K562 (cell line): ENCODE data around the gene GPATCH3. TPM values are rescaled to one million over a fixed set of nuclear protein-coding genes. Genes with fewer than 3 reads are reported as not detected.

ENCODE experiments used
- BRF2 ChIP-seq: IDR thresholded peaks from 3 replicates; pipeline ENCODE4 v1.6.1; 2011; ENCODE audit warnings: borderline replicate concordance, mild to moderate bottlenecking; ENCODE audit not compliant: insufficient read length, insufficient read depth
- DPF2 ChIP-seq: fragments of 450-650 bp; IDR thresholded peaks from 2 replicates; pipeline ENCODE4 v1.6.1; 2016
- EHMT2 ChIP-seq: fragments of 450-650 bp; IDR thresholded peaks from 2 replicates; pipeline ENCODE4 v1.6.1; 2018; ENCODE audit warnings: antibody characterized with exemption
- ETV6 ChIP-seq, 3 experiments: fragments of 150-350 bp in 1 of 3; sonication (generic) in 1 of 3; formaldehyde crosslinking in 1 of 3; IDR thresholded peaks; 2 replicates each; pipeline versions ENCODE4 v1.6.1 to v1.8.0; 2014 to 2022; ENCODE audit warnings: borderline replicate concordance in 2 of 3, low read depth in 2 of 3, antibody characterized with exemption in 1 of 3, low read length in 1 of 3, mild to moderate bottlenecking in 1 of 3, missing genetic modification reagents in 1 of 3
- FOSL1 ChIP-seq: fragments of 200-800 bp; sonication (Bioruptor generic); conservative IDR thresholded peaks from 2 replicates; pipeline ENCODE4 v1.6.1; 2016; ENCODE audit warnings: missing genetic modification characterization, missing compliant biosample characterization
- ILK ChIP-seq: fragments of 450-650 bp; IDR thresholded peaks from 2 replicates; pipeline ENCODE4 v1.6.1; 2016; ENCODE audit warnings: missing genetic modification characterization, low read depth, mild to moderate bottlenecking, missing compliant biosample characterization, moderate library complexity, borderline replicate concordance
- KAT7 ChIP-seq: sonication (generic); formaldehyde crosslinking; IDR thresholded peaks from 2 replicates; pipeline ENCODE4 v1.8.0; 2022; ENCODE audit warnings: missing genetic modification reagents, mild to moderate bottlenecking, borderline replicate concordance
- MEF2A ChIP-seq: IDR thresholded peaks from 2 replicates; pipeline ENCODE4 v1.6.1; 2011; ENCODE audit warnings: low read depth, mild to moderate bottlenecking, low read length, moderate library complexity; ENCODE audit not compliant: control insufficient read depth
- SETDB1 ChIP-seq: IDR thresholded peaks from one replicate; pipeline ENCODE4 v1.6.1; 2012; ENCODE audit warnings: low read length, control low read depth, inconsistent platforms
- SMARCA4 ChIP-seq: fragments of 450-650 bp; IDR thresholded peaks from 2 replicates; pipeline ENCODE4 v1.6.1; 2016
- SP1 ChIP-seq: sonication (generic); formaldehyde crosslinking; IDR thresholded peaks from 2 replicates; pipeline ENCODE4 v1.8.1; 2022; ENCODE audit warnings: mild to moderate bottlenecking, missing genetic modification reagents
- SRF ChIP-seq, 2 experiments: fragments of 250-450, 450-650 bp in 1 of 2; sonication (Bioruptor Pico) in 1 of 2; sonication (generic) in 1 of 2; formaldehyde crosslinking; IDR thresholded peaks; 2 replicates each; pipeline versions ENCODE4 v1.5.0 to v1.5.1; 2020 to 2022; ENCODE audit warnings: mild to moderate bottlenecking in 1 of 2, missing genetic modification reagents in 1 of 2
- TFAP4 ChIP-seq: sonication (generic); formaldehyde crosslinking; IDR thresholded peaks from 2 replicates; pipeline ENCODE4 v1.8.0; 2022; ENCODE audit warnings: missing genetic modification reagents, mild to moderate bottlenecking, moderate library complexity, borderline replicate concordance
- ZBTB8A ChIP-seq: fragments of 450-650 bp; IDR thresholded peaks from 2 replicates; pipeline ENCODE4 v1.6.1; 2018; ENCODE audit warnings: mild to moderate bottlenecking, moderate library complexity; ENCODE audit not compliant: partially characterized antibody
- ZC3H11A ChIP-seq: IDR thresholded peaks from 2 replicates; pipeline ENCODE4 v1.6.1; 2012; ENCODE audit warnings: low read depth, low read length, improper control_type of control experiment
- ZKSCAN8 ChIP-seq: fragments of 200-800 bp; sonication (Bioruptor generic); IDR thresholded peaks from 2 replicates; pipeline ENCODE4 v1.6.1; 2016; ENCODE audit warnings: missing genetic modification characterization, missing compliant biosample characterization
- ZNF197 ChIP-seq: fragments of 200-800 bp; sonication (Bioruptor generic); IDR thresholded peaks from 2 replicates; pipeline ENCODE4 v1.6.1; 2016; ENCODE audit warnings: low read depth, missing genetic modification characterization, missing compliant biosample characterization
- ZNF280B ChIP-seq: fragments of 250-450 bp; sonication (Bioruptor Pico); IDR thresholded peaks from 2 replicates; pipeline ENCODE4 v1.5.1; 2021; ENCODE audit warnings: mild to moderate bottlenecking
- ZNF347 ChIP-seq: fragments of 450-650 bp; formaldehyde crosslinking; IDR thresholded peaks from 2 replicates; pipeline ENCODE4 v1.4.0; 2020; ENCODE audit warnings: low read depth, mild to moderate bottlenecking, moderate library complexity
- polyA plus RNA-seq, 8 experiments: library from polyadenylated mRNA; depleted of rRNA in 4 of 8; stranded (reverse) in 5 of 8; unstranded in 3 of 8; fragments of >200 nt; fragmentation: Nextera tagmentation in 2 of 8; fragmentation: Illumina TruSeq in 1 of 8; extraction: Ambion mirVana in 2 of 8; extraction: Trizol in 1 of 8; gene quantifications; 2 replicates each; pipeline versions ENCODE4 v1.2.1 to v1.2.3, GENCODE V29; 2011 to 2014; ENCODE audit warnings: inconsistent platforms in 1 of 8, missing spikeins in 1 of 8
- total RNA-seq, 7 experiments: library from RNA; depleted of rRNA in 6 of 7; stranded (reverse); fragments of >200 nt in 6 of 7; fragmentation: Illumina TruSeq in 2 of 7; extraction: Trizol in 2 of 7; gene quantifications; 2 replicates each; pipeline versions ENCODE4 v1.2.1 to v1.2.3, GENCODE V29; 2011 to 2021; ENCODE audit warnings: low replicate concordance in 1 of 7
- TF ChIP-seq, protein P1 (sequence below): fragments of 450-650 bp; IDR thresholded peaks from 2 replicates; pipeline ENCODE4 v1.6.1; 2016; ENCODE audit warnings: low read depth, mild to moderate bottlenecking, moderate library complexity
- TF ChIP-seq, protein P2 (sequence below), 2 experiments: fragments of 450-650 bp in 1 of 2; sonication (generic) in 1 of 2; formaldehyde crosslinking in 1 of 2; IDR thresholded peaks in 1 of 2; conservative IDR thresholded peaks in 1 of 2; 2 replicates each; pipeline versions ENCODE4 v1.6.1 to v1.8.1; 2016 to 2023; ENCODE audit warnings: mild to moderate bottlenecking in 2 of 2, moderate library complexity in 2 of 2, inconsistent platforms in 1 of 2, missing genetic modification reagents in 1 of 2

GPATCH3 gene
- total and polyA plus RNA-seq, 9 of the 15 experiments (the other 6 are each of a cell fraction or from before 2014, with no cell fraction given) = 1.6 to 23.0 (median 13.3) TPM

DNA sequence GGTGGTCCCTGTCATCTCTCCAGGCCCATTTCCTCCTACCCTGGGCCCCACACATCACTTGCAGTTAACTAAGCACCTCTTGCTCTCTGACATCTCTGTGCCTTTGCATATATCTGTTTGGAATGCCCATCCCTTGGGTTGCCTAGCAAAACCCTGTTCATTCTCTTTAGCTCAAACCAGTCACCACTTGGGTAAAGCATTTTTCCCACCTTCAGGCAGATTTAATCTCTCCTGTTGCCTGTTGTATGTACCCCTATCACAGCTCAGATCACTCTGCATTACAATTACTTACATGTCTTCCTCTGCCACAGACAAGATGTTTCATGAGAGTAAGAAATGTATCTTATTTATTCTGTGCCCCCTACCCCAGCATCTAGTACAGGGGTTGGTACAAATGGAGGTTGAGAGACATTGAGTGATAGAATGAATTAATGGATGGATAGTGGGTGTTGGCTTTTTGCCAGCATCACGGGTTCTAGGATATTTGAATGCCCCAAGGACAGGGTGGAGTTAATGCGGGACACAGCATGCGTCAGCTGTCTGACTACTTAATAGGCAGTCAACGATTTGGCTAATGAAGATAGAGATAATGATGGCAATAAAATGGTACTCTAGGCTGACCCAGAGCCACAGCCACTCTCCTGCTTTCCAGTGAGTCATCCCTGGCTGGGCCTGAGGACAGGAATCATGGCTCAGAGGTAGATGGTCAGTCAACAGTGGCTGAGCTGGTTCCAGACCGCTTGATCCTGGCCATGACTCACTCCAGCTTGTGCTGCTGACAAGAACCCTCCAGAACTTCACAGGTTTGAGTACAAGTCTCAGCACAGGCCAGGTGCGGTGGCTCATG, 7.0 kb upstream of the GPATCH3 start (continued):
- no peak for TF ChIP-seq KAT7 (CRISPR knock-in tag)
- TF ChIP-seq SRF (CRISPR knock-in tag; IDR thresholded peaks at IDR 0.05) = no peak
- no peak for TF ChIP-seq MEF2A
- no peak for TF ChIP-seq ZBTB8A
- TF ChIP-seq SP1 (CRISPR knock-in tag) = 0 out of 2 replicates have a peak, but pooled peaks have one; percentile 49
- no peak for TF ChIP-seq ZKSCAN8 (CRISPR knock-in tag)
- peak; percentile 53 for TF ChIP-seq SMARCA4
- TF ChIP-seq, protein P1, sequence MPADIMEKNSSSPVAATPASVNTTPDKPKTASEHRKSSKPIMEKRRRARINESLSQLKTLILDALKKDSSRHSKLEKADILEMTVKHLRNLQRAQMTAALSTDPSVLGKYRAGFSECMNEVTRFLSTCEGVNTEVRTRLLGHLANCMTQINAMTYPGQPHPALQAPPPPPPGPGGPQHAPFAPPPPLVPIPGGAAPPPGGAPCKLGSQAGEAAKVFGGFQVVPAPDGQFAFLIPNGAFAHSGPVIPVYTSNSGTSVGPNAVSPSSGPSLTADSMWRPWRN = no peak
- peak; percentile 31; the same call in 1 of the 2 replicates for TF ChIP-seq EHMT2
- TF ChIP-seq ETV6 (IDR thresholded peaks at IDR 0.05; ENCODE audit: borderline replicate concordance in 1 of 2, low read depth in 2 of 2, low read length in 1 of 2) = no peak
- no peak for TF ChIP-seq ETV6 (CRISPR knock-in tag; IDR thresholded peaks at IDR 0.05; ENCODE audit: borderline replicate concordance)
- peak; percentile 55; the same call in 1 of the 2 replicates for TF ChIP-seq DPF2
- no peak for TF ChIP-seq ZNF280B (CRISPR knock-in tag)
- peak; percentile 96 for TF ChIP-seq FOSL1 (tag)
- TF ChIP-seq ZC3H11A = no peak
- no peak for TF ChIP-seq ZNF197 (CRISPR knock-in tag)
- TF ChIP-seq TFAP4 (CRISPR knock-in tag) = peak; percentile 45; the same call in 1 of the 2 replicates
- TF ChIP-seq SETDB1 = no peak
- TF ChIP-seq BRF2 = no peak
- TF ChIP-seq, protein P2, sequence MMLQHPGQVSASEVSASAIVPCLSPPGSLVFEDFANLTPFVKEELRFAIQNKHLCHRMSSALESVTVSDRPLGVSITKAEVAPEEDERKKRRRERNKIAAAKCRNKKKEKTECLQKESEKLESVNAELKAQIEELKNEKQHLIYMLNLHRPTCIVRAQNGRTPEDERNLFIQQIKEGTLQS (IDR thresholded peaks at IDR 0.05) = peak; percentile 88
- TF ChIP-seq, protein P2 (CRISPR knock-in tag; conservative IDR thresholded peaks at IDR 0.05) = no peak; the same call in 1 of the 2 replicates
- no peak for TF ChIP-seq ILK
- TF ChIP-seq ZNF347 (CRISPR knock-in tag) = no peak
